GM19463 (cell line): ENCODE data around the gene ABL2.
"Not testable (repeated sequence)": the region's sequence is repeated elsewhere in the genome, so short reads cannot be mapped to it uniquely, and the experiment has no call there.

Experiments
- ATAC-seq: cut with Tn5 transposase; IDR thresholded peaks from one replicate; pipeline ENCODE4 v1.9.1; 2021; ENCODE audit warnings: mild to moderate bottlenecking, moderate library complexity; ENCODE audit not compliant: unreplicated experiment

The ABL2 gene

GRCh38 chr1:179170468-179170770, 59.1 kb downstream of the ABL2 start:
- ATAC-seq = not testable (repeated sequence)

- ATAC-seq = no peak
Observed at GRCh38 chr1:179169616-179170467, 59.6 kb downstream of the ABL2 start.

- ATAC-seq = no peak
Observed at GRCh38 chr1:179168536-179168935, 60.9 kb downstream of the ABL2 start.

- no peak for ATAC-seq
Observed at GRCh38 chr1:179167955-179168354, 61.5 kb downstream of the ABL2 start.

- no peak for ATAC-seq
Observed at GRCh38 chr1:179167418-179167777, 62.1 kb downstream of the ABL2 start.

- ATAC-seq = no peak
Observed at GRCh38 chr1:179166663-179167417, 62.6 kb downstream of the ABL2 start.

- no peak for ATAC-seq
Observed at GRCh38 chr1:179164494-179164893, 65.0 kb downstream of the ABL2 start.

GRCh38 chr1:179156708-179157107, 72.8 kb downstream of the ABL2 start:
- ATAC-seq = no peak

- no peak for ATAC-seq
Observed at GRCh38 chr1:179156026-179156425, 73.5 kb downstream of the ABL2 start.

GRCh38 chr1:179155615-179156014, 73.9 kb downstream of the ABL2 start:
- no peak for ATAC-seq

- no peak for ATAC-seq
Observed at GRCh38 chr1:179154437-179154836, 75.0 kb downstream of the ABL2 start.

GRCh38 chr1:179153217-179153616, 76.3 kb downstream of the ABL2 start:
- no peak for ATAC-seq

- ATAC-seq = peak; percentile 71
Observed at GRCh38 chr1:179151908-179152682, 77.4 kb downstream of the ABL2 start.

- ATAC-seq = no peak
Observed at GRCh38 chr1:179146911-179147310, 82.6 kb downstream of the ABL2 start.

- no peak for ATAC-seq
Observed at GRCh38 chr1:179146476-179146875, 83.0 kb downstream of the ABL2 start.

GRCh38 chr1:179145521-179145920, 84.0 kb downstream of the ABL2 start:
- ATAC-seq = no peak

GRCh38 chr1:179144626-179145025, 84.9 kb downstream of the ABL2 start:
- no peak for ATAC-seq

GRCh38 chr1:179143322-179143721, 86.2 kb downstream of the ABL2 start:
- ATAC-seq = no peak

- ATAC-seq = no peak
Observed at GRCh38 chr1:179142889-179143299, 86.6 kb downstream of the ABL2 start.

GRCh38 chr1:179141592-179142251, 87.8 kb downstream of the ABL2 start:
- no peak for ATAC-seq

GRCh38 chr1:179138755-179139154, 90.7 kb downstream of the ABL2 start:
- not testable (repeated sequence) for ATAC-seq
